ENCODE results near the gene IL21R. TPM values are rescaled to one million over a fixed set of nuclear protein-coding genes. Genes with fewer than 3 reads are reported as not detected.
"Not testable (repeated sequence)": the region's sequence is repeated elsewhere in the genome, so short reads cannot be mapped to it uniquely, and the experiment has no call there.

IL21R gene
- polyA plus RNA-seq, 5 donors = 1.2 to 5.5 (median 4.1) TPM

GRCh38 chr16:27444015-27444414, 42.0 kb downstream of the IL21R start:
- no peak for DNase-seq

DNA sequence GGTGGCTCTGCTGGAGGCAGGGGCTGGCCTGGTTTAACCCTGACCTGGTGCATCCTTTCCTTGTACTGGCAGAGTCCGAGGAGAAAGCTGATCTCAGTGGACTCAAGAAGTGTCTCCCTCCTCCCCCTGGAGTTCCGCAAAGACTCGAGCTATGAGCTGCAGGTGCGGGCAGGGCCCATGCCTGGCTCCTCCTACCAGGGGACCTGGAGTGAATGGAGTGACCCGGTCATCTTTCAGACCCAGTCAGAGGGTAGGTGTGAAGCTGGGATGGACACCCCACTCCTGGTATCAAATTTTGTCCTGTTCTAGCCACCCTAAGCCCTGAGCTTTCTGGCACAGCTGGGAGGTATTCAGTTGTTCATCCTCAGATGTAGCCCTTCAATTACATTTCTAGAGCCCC, 42.5 kb downstream of the IL21R start:
- no peak for DNase-seq

DNA sequence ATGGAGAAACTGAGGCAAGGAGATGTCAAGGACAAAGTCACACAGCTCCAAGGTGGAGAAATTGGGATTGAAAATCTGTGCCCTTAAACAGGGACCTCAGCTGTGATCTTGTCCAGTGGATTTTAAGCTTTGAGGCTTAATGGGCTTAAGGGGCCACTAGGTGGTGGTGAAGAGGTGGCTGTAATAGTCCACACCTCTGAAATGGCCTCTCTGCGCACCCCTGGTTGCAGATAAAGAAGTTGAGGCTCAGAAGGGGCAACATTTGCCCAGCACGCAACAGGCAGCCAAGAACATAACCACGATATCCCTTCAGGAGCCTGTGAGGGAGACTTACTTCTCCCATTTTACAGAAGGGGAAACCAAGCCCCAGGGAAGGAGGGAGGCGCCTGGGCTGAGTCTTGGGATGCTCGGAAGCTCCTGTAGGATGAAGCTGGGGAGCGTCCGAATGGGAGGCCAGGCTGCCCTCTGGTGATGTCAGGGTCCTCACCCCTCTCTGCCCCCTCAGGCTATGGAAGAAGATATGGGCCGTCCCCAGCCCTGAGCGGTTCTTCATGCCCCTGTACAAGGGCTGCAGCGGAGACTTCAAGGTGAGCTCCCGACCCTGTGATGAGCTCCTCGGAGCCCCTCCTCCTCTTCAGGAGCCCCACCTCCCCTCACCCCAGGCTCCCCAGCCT, 43.7 kb downstream of the IL21R start:
- no peak for DNase-seq

GRCh38 chr16:27446721-27447120, 44.7 kb downstream of the IL21R start:
- no peak for DNase-seq

DNA sequence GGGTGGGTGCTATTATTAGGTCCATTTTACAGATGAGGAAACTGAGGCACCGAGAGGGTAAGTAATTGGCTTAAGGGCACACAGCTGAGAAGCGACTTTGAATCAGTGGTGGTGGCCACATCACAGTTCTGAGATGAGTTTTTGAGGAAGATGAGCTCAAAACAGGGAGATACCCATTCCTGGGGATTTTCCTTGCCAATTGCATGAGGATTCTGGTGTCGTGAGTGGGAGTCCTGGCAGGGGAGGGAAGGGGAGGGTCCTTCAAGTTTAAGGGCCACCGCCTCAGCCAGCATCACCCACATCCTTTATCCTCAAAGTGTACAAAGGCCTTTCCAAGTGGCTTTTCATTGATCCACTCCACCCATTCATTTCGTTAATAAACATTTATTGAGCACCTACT, 45.3 kb downstream of the IL21R start:
- DNase-seq = no peak

DNA sequence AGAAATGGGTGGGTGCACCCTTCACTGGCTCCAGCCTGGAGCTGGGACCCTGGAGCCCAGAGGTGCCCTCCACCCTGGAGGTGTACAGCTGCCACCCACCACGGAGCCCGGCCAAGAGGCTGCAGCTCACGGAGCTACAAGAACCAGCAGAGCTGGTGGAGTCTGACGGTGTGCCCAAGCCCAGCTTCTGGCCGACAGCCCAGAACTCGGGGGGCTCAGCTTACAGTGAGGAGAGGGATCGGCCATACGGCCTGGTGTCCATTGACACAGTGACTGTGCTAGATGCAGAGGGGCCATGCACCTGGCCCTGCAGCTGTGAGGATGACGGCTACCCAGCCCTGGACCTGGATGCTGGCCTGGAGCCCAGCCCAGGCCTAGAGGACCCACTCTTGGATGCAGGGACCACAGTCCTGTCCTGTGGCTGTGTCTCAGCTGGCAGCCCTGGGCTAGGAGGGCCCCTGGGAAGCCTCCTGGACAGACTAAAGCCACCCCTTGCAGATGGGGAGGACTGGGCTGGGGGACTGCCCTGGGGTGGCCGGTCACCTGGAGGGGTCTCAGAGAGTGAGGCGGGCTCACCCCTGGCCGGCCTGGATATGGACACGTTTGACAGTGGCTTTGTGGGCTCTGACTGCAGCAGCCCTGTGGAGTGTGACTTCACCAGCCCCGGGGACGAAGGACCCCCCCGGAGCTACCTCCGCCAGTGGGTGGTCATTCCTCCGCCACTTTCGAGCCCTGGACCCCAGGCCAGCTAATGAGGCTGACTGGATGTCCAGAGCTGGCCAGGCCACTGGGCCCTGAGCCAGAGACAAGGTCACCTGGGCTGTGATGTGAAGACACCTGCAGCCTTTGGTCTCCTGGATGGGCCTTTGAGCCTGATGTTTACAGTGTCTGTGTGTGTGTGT, 46.8 kb downstream of the IL21R start:
- DNase-seq = no peak

- DNase-seq = no peak
Measured at GRCh38 chr16:27449434-27450195, 47.6 kb downstream of the IL21R start.

DNA sequence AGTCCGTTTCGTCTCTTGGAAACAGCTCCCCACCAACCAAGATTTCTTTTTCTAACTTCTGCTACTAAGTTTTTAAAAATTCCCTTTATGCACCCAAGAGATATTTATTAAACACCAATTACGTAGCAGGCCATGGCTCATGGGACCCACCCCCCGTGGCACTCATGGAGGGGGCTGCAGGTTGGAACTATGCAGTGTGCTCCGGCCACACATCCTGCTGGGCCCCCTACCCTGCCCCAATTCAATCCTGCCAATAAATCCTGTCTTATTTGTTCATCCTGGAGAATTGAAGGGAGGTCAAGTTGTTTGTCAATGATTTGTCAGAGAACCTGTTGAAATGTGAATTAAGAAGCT, 48.2 kb downstream of the IL21R start:
- DNase-seq = no peak

- no peak for DNase-seq
Measured at GRCh38 chr16:27452569-27453493, 50.9 kb downstream of the IL21R start.

DNA sequence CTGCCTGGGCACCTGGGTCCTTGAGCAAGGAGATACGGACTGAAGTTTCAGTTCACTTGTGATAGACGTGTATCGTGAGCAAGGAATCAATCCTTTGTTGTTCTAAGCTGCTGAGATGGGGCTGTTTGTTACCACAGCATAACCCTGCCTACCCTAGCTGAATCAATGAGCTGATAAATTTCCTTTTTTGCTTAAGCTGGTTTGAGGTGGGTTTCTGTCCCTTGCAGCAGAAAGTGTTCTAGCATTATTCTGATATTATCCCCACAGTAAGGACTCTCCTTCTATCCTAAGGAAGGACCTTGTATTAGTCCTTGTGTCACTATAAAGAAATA, 51.5 kb downstream of the IL21R start:
- DNase-seq = no peak

- DNase-seq = no peak
Measured at GRCh38 chr16:27455700-27456099, 53.7 kb downstream of the IL21R start.

DNA sequence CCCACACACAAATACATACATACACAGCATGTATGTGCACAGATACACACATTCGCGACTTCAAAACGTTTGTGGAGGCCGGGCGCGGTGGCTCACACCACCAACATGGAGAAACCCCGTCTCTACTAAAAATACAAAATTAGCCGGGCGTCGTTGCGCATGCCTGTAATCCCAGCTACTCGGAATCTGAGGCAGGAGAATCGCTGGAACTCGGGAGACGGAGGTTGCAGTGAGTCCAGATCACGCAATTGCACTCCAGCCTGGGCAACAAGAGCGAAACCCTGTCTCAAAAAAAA, 55.6 kb downstream of the IL21R start:
- DNase-seq = not testable (repeated sequence)

GRCh38 chr16:27458258-27458657, 56.3 kb downstream of the IL21R start:
- DNase-seq = no peak

DNA sequence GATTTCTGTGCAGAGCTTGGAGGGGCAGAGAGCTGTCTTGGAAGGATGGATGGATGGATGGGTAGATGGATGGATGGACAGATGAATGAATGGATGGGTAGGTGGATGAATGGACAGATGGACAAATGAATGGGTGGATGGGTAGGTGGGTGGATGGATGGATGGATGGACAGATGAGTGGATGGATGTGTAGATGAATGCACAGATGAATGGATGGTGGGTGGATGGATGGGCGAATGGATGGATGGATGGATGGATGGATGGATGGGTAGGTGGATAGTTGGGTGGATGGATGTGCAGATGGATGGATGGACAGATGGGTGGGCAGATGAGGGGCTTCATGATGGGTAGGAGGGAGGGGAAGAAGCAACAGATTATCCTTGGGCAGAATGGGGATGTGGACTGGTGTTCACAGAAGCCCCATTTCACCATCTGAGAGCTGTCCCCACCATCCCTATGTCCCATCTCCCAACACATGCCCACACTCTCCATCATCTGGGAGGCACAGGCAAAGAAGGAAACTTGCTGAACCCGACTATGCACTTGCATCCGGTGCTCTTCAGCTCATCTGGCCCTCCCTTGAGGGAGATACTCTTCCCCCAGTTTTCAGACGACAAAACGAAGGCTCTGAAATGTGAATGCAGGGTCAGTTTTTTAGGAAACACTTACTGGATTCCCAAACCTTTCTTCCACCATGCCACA, 57.2 kb downstream of the IL21R start:
- DNase-seq = no peak

DNA sequence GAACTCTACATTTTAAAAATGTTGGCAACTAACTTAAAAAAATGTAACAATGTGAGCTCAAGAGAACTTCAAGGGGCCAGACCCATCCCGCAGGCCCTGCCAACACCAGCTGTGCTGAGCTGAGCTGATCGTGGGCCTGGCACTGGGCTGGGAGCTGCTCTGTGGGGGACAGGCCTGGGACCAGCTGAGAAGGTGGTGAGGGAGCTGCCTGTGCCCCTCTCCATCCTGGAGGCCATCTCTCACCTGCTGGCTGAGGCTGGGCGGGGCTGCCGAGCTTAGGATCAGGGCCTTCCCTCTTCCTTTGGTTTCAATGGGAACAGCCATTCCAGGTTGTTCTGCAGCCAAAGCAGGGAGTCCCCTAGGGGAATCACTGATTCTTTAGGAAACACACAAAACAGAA, 58.2 kb downstream of the IL21R start:
- no peak for DNase-seq

DNA sequence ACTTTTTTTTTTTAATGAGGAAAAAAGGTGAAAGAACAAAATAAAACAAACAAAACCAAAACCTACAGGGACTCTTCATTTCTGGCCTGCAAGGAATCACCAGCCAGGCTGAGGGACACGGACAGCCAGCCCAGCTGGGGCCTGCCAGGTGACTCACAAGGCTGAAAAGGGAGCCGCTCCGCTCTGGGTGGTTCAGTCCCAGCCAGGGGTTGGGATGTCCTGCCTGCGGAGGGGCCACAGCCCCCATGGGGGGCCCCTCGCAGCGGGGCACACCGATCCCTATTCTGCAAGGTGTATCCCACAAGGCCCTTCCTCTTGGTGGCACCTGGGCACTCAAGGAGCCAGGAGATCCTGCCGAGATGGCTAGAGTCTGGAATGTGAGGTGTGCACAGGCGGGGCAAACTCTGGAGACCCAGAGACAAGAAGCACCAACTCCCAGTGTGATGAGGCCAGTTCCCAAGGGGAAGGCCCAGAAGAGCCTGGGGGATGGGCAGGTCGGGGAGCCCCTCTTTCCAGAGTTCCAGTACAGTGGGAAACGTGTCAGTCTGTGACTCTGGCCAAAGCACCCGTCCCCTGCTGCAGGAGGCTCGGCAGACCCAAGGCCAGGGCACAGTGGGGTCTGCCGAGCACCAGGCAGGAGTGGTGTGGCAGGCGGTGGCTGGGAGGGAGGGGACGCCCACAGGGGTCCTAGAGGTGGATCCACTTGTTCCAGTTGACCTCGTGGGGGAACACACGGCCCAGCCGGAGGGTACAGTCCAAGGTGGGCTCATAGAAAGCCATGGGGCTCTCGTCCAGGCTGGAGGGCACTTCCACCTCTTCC, 58.9 kb downstream of the IL21R start:
- no peak for DNase-seq

DNA sequence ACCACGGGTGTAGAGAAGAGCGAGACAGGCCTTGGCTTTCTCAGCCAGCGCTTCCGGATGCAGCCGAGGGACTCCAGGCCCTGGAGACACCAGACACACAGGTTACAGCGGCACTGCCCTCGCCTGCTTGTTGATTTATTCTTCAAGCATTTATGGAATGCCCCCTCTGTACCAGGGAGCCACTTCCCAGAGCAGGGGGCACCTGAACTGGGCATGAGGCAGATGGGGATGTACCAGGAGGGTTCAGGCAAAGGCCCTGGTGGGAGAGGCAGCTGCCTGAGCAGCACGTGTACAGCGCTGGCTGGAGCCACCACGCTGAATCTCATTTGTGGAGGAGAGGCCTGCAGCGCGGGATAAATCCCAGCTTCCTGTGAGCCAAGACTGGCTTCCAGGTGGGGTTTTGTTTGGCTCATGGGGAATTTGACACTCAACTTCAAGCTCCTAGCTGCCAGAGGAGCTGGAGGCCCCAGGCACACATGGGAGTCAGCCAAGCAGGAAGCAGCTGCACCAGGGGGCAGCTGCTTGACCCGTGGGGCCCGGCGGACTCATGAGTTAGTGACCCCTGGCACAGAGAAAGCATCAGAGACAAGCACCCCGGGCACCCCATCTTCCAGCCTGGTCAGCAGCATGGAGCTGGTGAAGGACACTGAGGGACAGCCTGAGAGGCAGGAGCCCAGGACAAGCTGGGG, 59.7 kb downstream of the IL21R start:
- no peak for DNase-seq

- no peak for DNase-seq
Measured at GRCh38 chr16:27462200-27462845, 60.3 kb downstream of the IL21R start.
